Peyer's patch (tissue), 4 donors: ENCODE data around the gene PRF1. TPM values are rescaled to one million over a fixed set of nuclear protein-coding genes. Genes with fewer than 3 reads are reported as not detected.
A peak's percentile ranks its signal among the peaks of the same experiment; 100 is the strongest.

ENCODE experiments used
- DNase-seq, 3 donors: peaks; one replicate each; pipeline ENCODE4 v3.0.0-alpha.2; 2017 to 2019
- H3K27ac ChIP-seq, 4 donors: fragments of 200-600 bp; sonication (generic); one replicate each; pipeline ENCODE4 v1.5.1; 2016 to 2019
- H3K27me3 ChIP-seq, 2 donors: fragments of 200-600 bp; sonication (generic); one replicate each; pipeline ENCODE4 v1.5.1; 2019
- H3K36me3 ChIP-seq, 3 donors: fragments of 200-600 bp; sonication (generic); one replicate each; pipeline ENCODE4 v1.5.1; 2016 to 2019
- H3K4me1 ChIP-seq, 4 donors: fragments of 200-600 bp; sonication (generic); one replicate each; pipeline ENCODE4 v1.5.1; 2016 to 2019
- H3K4me3 ChIP-seq, 4 donors: fragments of 200-600 bp; sonication (generic); 1 replicate in 3 of 4; 2 replicates in 1 of 4; pipeline ENCODE4 v1.5.1; 2016 to 2019; ENCODE audit warnings: mild to moderate bottlenecking in 1 of 4
- H3K9me3 ChIP-seq, 4 donors: fragments of 200-600 bp; sonication (generic); one replicate each; pipeline ENCODE4 v1.5.1; 2016 to 2019; ENCODE audit warnings: mild to moderate bottlenecking in 1 of 4
- POLR2A ChIP-seq, 2 donors: fragments of 450-650 bp; IDR thresholded peaks; one replicate each; pipeline ENCODE4 v1.5.1; 2017; ENCODE audit warnings: antibody characterized with exemption in 2 of 2, mild to moderate bottlenecking in 2 of 2, moderate library complexity in 2 of 2
- total RNA-seq, 4 donors: library from RNA; depleted of rRNA; stranded (reverse); fragments of >200 nt; gene quantifications; one replicate each; pipeline ENCODE4 v1.1.0, GENCODE V29; 2016
- TF ChIP-seq, protein P1 (sequence below), 6 experiments: fragments of 450-650 bp in 4 of 6; fragments of 200-600 bp in 2 of 6; sonication (generic) in 1 of 6; IDR thresholded peaks; one replicate each; pipeline ENCODE4 v1.5.1; 2017 to 2019; ENCODE audit warnings: antibody characterized with exemption in 6 of 6, mild to moderate bottlenecking in 3 of 6, moderate library complexity in 1 of 6

PRF1 gene
- total RNA-seq, 4 donors from 2014 or later = 4.6 to 12.4 (median 6.3) TPM

DNA sequence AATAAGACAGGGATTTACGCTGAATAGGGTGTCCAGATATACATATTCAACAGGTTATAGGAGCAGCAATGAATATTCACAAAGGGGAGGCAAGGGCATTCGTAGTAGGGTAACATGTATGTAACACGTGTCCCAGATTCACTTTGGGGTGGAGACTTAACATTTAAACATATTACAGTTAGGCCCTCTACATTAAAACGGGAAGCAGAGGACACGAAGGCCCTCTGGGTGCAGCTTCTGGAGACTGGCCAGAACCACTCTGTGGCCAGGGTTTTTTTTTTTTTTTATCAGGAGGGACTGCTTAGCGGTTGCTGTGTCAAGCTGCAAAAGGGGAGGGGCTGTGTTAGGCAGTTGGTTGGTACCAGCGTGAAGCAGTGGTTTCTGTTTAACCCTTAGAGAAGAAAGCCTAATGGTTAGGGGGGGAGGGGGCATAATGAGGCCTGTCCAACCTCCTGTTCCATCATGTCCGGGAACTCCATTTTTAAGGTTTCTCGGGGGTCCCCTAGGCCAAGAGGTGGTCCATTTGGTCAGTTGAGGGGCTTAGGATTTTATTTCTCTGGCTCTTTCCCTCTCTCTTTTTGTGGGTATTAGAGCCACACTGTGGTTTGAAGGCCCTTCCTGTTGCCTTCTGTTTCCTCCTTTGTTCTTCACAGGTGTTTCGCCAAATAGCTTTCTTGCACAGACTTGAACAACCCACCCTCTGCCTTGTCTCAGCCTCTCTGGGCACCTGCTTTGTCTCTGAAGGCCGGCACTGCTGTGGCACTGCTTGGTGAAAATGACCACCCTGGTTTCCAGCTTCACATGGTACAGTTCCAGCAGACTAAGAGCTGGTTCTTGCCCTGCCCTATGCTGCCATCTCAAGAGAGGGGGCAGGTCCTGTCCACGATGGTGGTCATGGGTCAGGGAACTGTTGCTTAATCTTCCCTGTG, 26.4 kb downstream of the PRF1 start:
- peaks cover 0 to 19% (median 11%) of the 10 kb centered on the region in 4 donors for H3K4me1 ChIP-seq
- no peaks in the 10 kb centered on the region for H3K36me3 ChIP-seq
- no peaks in the 10 kb centered on the region for H3K27me3 ChIP-seq
- peak overlapping the region in 1 of 4 donors; percentile 5 for H3K4me3 ChIP-seq
- peak overlapping the region; percentile 22 to 69 (median 33) for H3K27ac ChIP-seq
- H3K9me3 ChIP-seq = no peaks in the 10 kb centered on the region
- peak in 2 of 3 donors; percentile 70 to 79 for DNase-seq
- TF ChIP-seq, protein P1, sequence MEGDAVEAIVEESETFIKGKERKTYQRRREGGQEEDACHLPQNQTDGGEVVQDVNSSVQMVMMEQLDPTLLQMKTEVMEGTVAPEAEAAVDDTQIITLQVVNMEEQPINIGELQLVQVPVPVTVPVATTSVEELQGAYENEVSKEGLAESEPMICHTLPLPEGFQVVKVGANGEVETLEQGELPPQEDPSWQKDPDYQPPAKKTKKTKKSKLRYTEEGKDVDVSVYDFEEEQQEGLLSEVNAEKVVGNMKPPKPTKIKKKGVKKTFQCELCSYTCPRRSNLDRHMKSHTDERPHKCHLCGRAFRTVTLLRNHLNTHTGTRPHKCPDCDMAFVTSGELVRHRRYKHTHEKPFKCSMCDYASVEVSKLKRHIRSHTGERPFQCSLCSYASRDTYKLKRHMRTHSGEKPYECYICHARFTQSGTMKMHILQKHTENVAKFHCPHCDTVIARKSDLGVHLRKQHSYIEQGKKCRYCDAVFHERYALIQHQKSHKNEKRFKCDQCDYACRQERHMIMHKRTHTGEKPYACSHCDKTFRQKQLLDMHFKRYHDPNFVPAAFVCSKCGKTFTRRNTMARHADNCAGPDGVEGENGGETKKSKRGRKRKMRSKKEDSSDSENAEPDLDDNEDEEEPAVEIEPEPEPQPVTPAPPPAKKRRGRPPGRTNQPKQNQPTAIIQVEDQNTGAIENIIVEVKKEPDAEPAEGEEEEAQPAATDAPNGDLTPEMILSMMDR (IDR thresholded peaks at IDR 0.05) = no peak
- no peak for TF ChIP-seq POLR2A (IDR thresholded peaks at IDR 0.05)

DNA sequence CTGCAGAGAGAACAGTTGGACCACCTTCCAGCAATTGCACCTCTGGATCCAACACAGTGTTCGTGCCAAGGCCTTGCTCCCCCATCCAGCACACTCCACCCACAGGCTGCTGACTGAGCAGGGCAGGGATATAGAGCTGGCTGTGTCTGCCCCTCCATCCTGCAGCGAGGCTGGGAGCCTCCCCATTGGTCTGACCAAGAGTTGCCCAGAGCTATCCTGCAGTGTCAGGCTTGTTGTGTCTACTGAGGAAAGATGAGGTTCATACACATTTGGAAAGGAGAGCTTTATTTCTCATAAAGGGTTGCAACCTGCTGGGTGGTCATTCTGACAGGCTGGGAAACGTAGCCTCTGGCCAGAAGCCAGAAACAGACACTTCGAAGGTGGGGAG, 27.1 kb downstream of the PRF1 start:
- no peaks in the 10 kb centered on the region for H3K9me3 ChIP-seq
- no peaks in the 10 kb centered on the region for H3K27me3 ChIP-seq
- peak overlapping the region in 3 of 4 donors; percentile 1 to 69 (median 40) for H3K27ac ChIP-seq
- DNase-seq = no peak
- TF ChIP-seq, protein P1 (IDR thresholded peaks at IDR 0.05) = no peak
- TF ChIP-seq POLR2A (IDR thresholded peaks at IDR 0.05) = no peak
- no peaks in the 10 kb centered on the region for H3K36me3 ChIP-seq
- peaks cover 0 to 19% (median 11%) of the 10 kb centered on the region in 4 donors for H3K4me1 ChIP-seq
- H3K4me3 ChIP-seq = no peak overlapping the region

DNA sequence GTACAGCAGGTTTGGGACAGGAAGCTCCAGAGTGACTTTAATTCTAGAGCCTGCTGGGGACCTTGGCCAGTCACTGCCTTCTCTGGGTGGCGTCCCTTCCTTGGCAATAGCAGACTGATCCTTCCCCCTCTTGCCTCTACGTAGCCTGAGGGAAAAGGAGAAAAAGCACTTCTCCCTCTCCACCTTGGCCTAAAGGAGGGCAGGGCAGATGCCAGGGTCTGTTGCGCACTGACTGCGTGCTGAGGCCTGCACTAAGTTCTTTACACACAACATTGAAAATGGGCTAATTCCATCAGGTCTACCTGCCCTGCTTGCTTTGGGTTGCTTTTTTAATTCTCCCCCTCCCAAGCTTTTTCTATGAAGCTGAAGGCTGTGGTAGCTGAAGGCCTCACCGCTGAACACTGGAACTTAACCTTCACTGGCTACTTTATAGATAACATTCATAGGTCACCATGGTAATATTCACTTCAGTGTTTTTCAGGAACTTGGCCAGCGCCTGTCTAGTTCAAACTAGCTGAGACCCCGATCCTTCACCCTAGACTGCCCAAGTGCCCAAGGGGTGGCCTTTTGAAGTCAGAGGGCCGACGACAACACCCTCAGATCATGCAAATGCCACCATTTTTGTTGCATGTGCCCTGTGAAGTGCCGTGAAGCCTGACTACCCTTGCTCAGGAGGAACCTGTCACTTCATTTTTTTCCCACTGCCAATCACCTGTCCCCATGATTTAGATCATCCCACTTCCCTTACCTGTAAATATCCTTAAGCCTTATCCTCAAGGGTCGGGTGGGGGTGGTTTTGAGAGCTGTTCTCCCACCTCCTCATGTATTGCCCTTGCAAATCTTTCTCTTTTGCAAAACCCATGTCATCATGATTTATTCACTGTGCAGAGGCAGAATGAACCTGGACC, 28.7 kb downstream of the PRF1 start:
- Histone ChIP-seq H3K27ac (no peak overlapping the region), H3K36me3 (no peaks in the 10 kb centered on the region), H3K27me3 (no peaks in the 10 kb centered on the region), H3K4me1 (peaks cover 0 to 15% (median 9%) of the 10 kb centered on the region in 4 donors), H3K4me3 (no peak overlapping the region), H3K9me3 (no peaks in the 10 kb centered on the region)
- TF ChIP-seq, protein P1 (IDR thresholded peaks at IDR 0.05) = no peak
- TF ChIP-seq POLR2A (IDR thresholded peaks at IDR 0.05) = no peak
- DNase-seq = no peak

DNA sequence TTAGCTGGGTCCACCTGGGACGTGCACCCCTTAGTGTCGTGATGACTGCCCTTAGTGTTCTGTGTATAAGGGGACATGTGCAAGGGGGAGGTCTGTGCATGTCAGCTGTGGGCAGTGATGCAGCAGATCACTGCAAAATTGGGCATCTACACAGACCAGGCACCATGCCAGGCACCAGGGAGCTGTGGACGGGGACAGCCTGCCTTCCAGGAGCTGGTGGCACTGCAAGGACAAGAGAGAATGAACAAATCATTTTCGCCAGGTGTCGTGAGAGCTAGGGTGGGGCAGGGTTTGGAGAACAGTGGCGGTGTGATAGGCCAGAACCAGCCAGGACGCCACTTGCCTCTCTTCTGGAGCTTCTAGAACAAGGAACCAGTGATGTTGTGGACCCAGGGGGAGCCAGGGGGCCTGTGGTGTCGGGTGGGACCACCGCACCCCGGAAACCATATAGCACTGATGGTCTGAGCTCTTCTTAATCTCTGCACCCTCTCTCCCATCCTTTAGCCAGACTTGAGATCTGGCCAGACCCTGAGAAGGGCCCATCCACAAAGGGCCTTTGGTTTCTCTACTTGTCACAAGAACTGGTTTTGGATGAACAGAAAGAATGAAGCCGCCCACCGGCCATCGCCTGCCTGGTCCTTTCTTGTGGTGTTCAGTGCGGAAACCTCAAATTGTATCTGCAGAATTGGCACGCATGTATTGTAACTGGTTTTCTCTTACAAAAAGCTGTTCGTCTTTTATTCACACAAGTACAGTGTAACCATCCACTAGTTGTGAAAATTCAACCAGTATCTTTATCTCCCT, 30.7 kb downstream of the PRF1 start:
- DNase-seq = no peak
- Histone ChIP-seq H3K9me3 (no peaks in the 10 kb centered on the region), H3K27ac (no peak overlapping the region), H3K4me1 (peaks cover 0 to 15% (median 7%) of the 10 kb centered on the region in 4 donors), H3K27me3 (no peaks in the 10 kb centered on the region), H3K4me3 (no peak overlapping the region), H3K36me3 (no peaks in the 10 kb centered on the region)
- TF ChIP-seq POLR2A (IDR thresholded peaks at IDR 0.05) = no peak
- TF ChIP-seq, protein P1 (IDR thresholded peaks at IDR 0.05) = no peak

DNA sequence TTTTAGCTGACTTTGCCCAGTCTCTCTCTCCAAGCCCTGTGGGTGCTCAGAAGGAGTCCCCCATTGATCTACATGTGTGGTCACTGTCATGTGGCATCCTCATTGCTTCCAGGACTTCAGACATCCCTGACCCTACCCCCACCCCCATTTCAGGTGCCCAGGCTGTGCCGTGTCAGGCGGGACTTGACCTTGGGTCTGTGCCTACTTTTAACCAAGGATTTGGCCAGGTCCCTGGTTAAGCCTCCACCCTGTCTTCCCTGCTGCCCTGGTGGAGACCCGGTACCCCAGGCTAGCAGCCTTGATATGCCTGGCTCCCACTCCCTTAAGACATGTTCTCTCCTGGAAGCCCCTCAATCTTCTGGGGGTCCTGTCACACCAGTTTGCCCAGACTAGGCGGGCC, 31.3 kb downstream of the PRF1 start:
- Histone ChIP-seq H3K4me1 (peaks cover 0 to 10% (median 3%) of the 10 kb centered on the region in 4 donors), H3K27me3 (no peaks in the 10 kb centered on the region), H3K27ac (no peak overlapping the region), H3K36me3 (no peaks in the 10 kb centered on the region), H3K9me3 (no peaks in the 10 kb centered on the region), H3K4me3 (no peak overlapping the region)
- TF ChIP-seq, protein P1 (IDR thresholded peaks at IDR 0.05) = no peak
- TF ChIP-seq POLR2A (IDR thresholded peaks at IDR 0.05) = no peak
- DNase-seq = no peak
